SU-DHL-6 (cell line): ENCODE measurements around the gene DTYMK.

Experiments
- H2AFZ ChIP-seq: fragments of 200-600 bp; sonication (generic); 2 replicates; pipeline ENCODE4 v1.6.1; 2014; ENCODE audit warnings: low read depth, mild to moderate bottlenecking, moderate library complexity, mixed read lengths, antibody characterized with exemption, low read length; ENCODE audit not compliant: severe bottlenecking
- H3F3A ChIP-seq: fragments of 200-600 bp; shearing (Covaris generic); 2 replicates; pipeline ENCODE4 v1.6.0; 2016; ENCODE audit warnings: antibody characterized with exemption, mild to moderate bottlenecking; ENCODE audit not compliant: insufficient read depth
- H3K27ac ChIP-seq: fragments of 200-600 bp; sonication (generic); 2 replicates; pipeline ENCODE4 v1.5.1; 2016; ENCODE audit warnings: low read depth, mild to moderate bottlenecking, low read length, moderate library complexity, mixed read lengths
- H3K27me3 ChIP-seq: fragments of 200-600 bp; sonication (generic), shearing (Covaris generic); 2 replicates; pipeline ENCODE4 v1.6.0; 2014; ENCODE audit warnings: mild to moderate bottlenecking, low read length
- H3K36me3 ChIP-seq: fragments of 200-600 bp; sonication (generic); 2 replicates; pipeline ENCODE4 v1.6.1; 2014; ENCODE audit warnings: mild to moderate bottlenecking, low read length, mixed read lengths
- H3K4me2 ChIP-seq: fragments of 300-600, 200-600 bp; shearing (Covaris generic), sonication (generic); 2 replicates; pipeline ENCODE4 v1.6.0; 2014; ENCODE audit warnings: low read length, low read depth, mild to moderate bottlenecking; ENCODE audit not compliant: poor library complexity, severe bottlenecking
- H3K4me3 ChIP-seq: fragments of 200-600 bp; sonication (generic); 2 replicates; pipeline ENCODE4 v1.5.1; 2014; ENCODE audit warnings: antibody characterized with exemption, low read length, mild to moderate bottlenecking, mixed read lengths; ENCODE audit not compliant: insufficient read depth, poor library complexity, severe bottlenecking
- H3K79me2 ChIP-seq: fragments of 200-600 bp; sonication (generic); 2 replicates; pipeline ENCODE4 v1.6.1; 2014; ENCODE audit warnings: mild to moderate bottlenecking, low read length, moderate library complexity; ENCODE audit not compliant: insufficient read depth
- H3K9ac ChIP-seq: fragments of 200-600 bp; sonication (generic); 2 replicates; pipeline ENCODE4 v1.7.0; 2014; ENCODE audit warnings: mild to moderate bottlenecking, low read length
- H3K9me2 ChIP-seq: fragments of 200-600 bp; sonication (generic); replicated peaks from 2 replicates; pipeline ENCODE4 v1.6.1; 2014; ENCODE audit warnings: low read length; ENCODE audit not compliant: insufficient read depth
- H3K9me3 ChIP-seq: fragments of 200-600 bp; sonication (generic); 2 replicates; pipeline ENCODE4 v1.6.1; 2014; ENCODE audit warnings: low read length, mixed read lengths; ENCODE audit not compliant: insufficient read depth
- H4K20me1 ChIP-seq: fragments of 200-600 bp; sonication (generic); 2 replicates; pipeline ENCODE4 v1.6.1; 2014; ENCODE audit warnings: low read depth, mild to moderate bottlenecking, antibody characterized with exemption, low read length, moderate library complexity, mixed read lengths
- EZH2phosphoT487 ChIP-seq: fragments of 200-600 bp; sonication (generic), shearing (Covaris generic); conservative IDR thresholded peaks from 2 replicates; pipeline ENCODE4 v1.6.1; 2018; ENCODE audit warnings: mild to moderate bottlenecking, antibody characterized with exemption, low read length, moderate library complexity, mixed read lengths
- TF ChIP-seq, protein P1 (sequence below): fragments of 200-600 bp; sonication (generic); IDR thresholded peaks from one replicate; pipeline ENCODE4 v1.5.1; 2017; ENCODE audit warnings: antibody characterized with exemption, mild to moderate bottlenecking, low read length, moderate library complexity; ENCODE audit not compliant: insufficient read depth, poor library complexity, severe bottlenecking

The DTYMK gene

GRCh38 chr2:241652142-241652541 is 34.5 kb downstream of the DTYMK start:
- H3K9me2 ChIP-seq: no peaks in the 10 kb centered on the region
- H3K27ac ChIP-seq: no peak overlapping the region
- H3K9ac ChIP-seq: no peak overlapping the region
- no peaks in the 10 kb centered on the region for H3K27me3 ChIP-seq
- no peak overlapping the region for H3K4me2 ChIP-seq
- H3K9me3 ChIP-seq: no peaks in the 10 kb centered on the region
- H3K79me2 ChIP-seq: peaks cover 44% of the 10 kb centered on the region
- no peaks in the 10 kb centered on the region for H3F3A ChIP-seq
- H2AFZ ChIP-seq: no peak overlapping the region
- TF ChIP-seq EZH2phosphoT487: no peak
- TF ChIP-seq, protein P1, sequence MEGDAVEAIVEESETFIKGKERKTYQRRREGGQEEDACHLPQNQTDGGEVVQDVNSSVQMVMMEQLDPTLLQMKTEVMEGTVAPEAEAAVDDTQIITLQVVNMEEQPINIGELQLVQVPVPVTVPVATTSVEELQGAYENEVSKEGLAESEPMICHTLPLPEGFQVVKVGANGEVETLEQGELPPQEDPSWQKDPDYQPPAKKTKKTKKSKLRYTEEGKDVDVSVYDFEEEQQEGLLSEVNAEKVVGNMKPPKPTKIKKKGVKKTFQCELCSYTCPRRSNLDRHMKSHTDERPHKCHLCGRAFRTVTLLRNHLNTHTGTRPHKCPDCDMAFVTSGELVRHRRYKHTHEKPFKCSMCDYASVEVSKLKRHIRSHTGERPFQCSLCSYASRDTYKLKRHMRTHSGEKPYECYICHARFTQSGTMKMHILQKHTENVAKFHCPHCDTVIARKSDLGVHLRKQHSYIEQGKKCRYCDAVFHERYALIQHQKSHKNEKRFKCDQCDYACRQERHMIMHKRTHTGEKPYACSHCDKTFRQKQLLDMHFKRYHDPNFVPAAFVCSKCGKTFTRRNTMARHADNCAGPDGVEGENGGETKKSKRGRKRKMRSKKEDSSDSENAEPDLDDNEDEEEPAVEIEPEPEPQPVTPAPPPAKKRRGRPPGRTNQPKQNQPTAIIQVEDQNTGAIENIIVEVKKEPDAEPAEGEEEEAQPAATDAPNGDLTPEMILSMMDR: no peak
- H3K36me3 ChIP-seq: 0 out of 2 replicates have a peak, but pooled peaks cover 3% of the 10 kb centered on the region
- H3K4me3 ChIP-seq: no peak overlapping the region
- H4K20me1 ChIP-seq: no peaks in the 10 kb centered on the region

DNA sequence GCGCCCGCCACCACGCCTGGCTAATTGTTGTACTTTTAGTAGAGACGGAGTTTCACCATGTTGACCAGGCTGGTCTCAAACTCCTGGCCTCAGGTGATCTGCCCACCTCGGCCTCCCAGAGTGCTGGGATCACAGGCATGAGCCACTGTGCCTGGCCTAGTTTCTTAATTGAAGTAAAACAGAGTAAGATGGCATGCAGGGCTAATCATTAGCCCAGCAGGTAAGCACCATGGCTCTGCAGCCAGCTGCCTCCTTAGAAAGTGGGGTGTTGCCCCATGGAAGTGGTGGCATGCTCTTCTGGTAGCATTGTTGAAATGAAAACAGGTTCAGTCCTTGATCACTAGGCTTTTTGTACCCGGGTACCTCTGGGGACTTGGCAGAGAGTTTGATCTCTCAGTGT is 36.7 kb downstream of the DTYMK start:
- Histone ChIP-seq H3K79me2 (peaks cover 66% of the 10 kb centered on the region), H3K36me3 (0 out of 2 replicates have a peak, but pooled peaks cover 3% of the 10 kb centered on the region), H3K27ac (no peak overlapping the region), H3F3A (no peaks in the 10 kb centered on the region), H3K4me3 (no peak overlapping the region), H2AFZ (no peak overlapping the region), H3K9me3 (no peaks in the 10 kb centered on the region), H3K4me2 (no peak overlapping the region), H3K9me2 (no peaks in the 10 kb centered on the region), H3K27me3 (no peaks in the 10 kb centered on the region), H3K9ac (no peak overlapping the region), H4K20me1 (no peaks in the 10 kb centered on the region; the same call in 1 of the 2 replicates)
- TF ChIP-seq EZH2phosphoT487: no peak
- TF ChIP-seq, protein P1: no peak

- Histone ChIP-seq H3F3A (no peaks in the 10 kb centered on the region), H3K36me3 (0 out of 2 replicates have a peak, but pooled peaks cover 3% of the 10 kb centered on the region), H4K20me1 (no peaks in the 10 kb centered on the region; the same call in 1 of the 2 replicates), H3K27ac (no peak overlapping the region), H3K79me2 (peaks cover 71% of the 10 kb centered on the region), H3K9me2 (no peaks in the 10 kb centered on the region), H3K4me3 (no peak overlapping the region), H2AFZ (no peak overlapping the region), H3K27me3 (no peaks in the 10 kb centered on the region), H3K4me2 (no peak overlapping the region), H3K9me3 (no peaks in the 10 kb centered on the region), H3K9ac (no peak overlapping the region)
- no peak for TF ChIP-seq EZH2phosphoT487
- TF ChIP-seq, protein P1: no peak
Observed at GRCh38 chr2:241649404-241649803, 37.2 kb downstream of the DTYMK start.
